CD4-positive, alpha-beta T cell treated with Interleukin-12 subunit alpha and Interleukin-12 subunit beta, for 1 hour (primary cell): ENCODE data around the gene SEMA3E.

Experiments
- DNase-seq: peaks from one replicate; pipeline ENCODE4 v3.0.0-alpha.2; 2020

The SEMA3E gene

DNA sequence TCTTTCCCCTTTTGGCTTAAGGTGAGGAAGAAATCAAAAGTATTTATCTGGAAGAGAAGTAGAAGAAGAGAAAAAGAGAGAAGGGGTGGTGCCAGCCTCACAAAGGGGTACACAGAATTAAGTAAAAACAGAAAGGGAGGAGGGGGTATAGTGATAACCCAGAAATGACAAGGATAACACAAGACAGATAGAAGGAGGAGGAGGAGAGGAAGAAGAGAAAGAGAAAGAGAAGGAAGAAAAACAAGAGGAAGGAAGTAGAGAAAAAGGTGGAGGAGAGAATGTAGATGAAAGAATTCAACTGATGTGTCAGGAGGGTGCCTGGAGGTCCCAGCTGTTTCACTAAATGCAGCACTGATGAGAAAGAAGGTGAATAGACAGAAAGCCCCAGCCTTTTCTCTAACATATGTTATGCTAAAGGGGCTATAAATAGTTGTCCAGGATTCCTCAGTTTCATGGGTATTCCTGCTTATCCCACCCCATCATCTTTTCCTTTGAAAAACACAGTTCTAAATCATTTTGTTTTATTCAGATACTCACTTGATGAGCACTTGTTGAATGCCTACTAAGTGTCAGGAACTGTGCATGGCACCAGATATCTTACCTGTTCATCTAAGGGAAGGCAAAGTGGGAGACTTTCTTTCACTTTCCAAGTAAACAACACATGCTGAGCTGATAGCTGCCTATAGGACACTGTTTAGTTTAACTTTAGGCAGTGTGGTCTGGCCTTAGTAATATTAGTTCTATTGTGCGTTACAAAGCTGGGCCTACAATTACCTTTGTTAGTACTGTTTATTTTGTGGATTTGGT, 8.0 kb downstream of the SEMA3E start:
- DNase-seq: no peak

DNA sequence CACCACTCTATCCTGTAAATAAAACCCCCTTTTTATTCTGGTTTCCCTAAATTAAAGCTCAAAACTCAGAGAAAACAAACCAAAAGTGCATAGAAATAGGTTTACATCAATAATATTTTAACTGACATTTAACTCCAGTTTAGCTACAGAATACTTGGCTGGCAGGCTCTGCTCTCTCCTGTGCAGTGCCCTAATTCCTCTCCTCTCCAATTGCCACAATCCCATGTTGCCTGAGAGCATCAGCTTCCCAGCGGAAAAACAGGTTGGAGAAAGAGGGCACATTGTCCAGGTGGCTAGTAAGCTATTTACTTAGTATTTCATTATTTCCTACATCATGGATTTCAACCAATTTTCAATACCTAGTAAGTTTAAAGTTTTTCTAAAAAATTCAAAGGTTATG, 8.7 kb downstream of the SEMA3E start:
- DNase-seq: no peak

- DNase-seq: no peak
Measured at GRCh38 chr7:83633516-83633915, 15.4 kb downstream of the SEMA3E start.

- DNase-seq: no peak
Measured at GRCh38 chr7:83629117-83629880, 19.6 kb downstream of the SEMA3E start.

DNA sequence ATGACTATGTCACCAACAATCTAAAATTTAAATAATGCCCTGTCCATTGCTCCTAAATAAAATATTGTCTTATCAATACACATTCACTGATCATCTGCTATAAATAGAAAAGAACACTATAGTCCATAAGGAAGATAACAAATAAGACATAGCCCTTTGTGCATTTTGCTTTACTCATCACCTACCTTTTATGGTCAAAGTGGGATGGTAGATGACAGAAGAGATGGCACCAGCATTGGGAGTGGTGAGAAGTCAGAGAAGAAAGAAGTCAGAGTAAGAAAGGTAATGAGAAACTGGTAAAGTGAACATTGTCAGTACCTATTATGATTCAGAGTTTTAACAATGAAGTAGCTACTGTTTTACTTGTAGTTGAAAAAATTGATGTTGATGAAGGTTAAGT, 31.1 kb downstream of the SEMA3E start:
- DNase-seq: no peak

- no peak for DNase-seq
Measured at GRCh38 chr7:83614112-83614511, 34.8 kb downstream of the SEMA3E start.

GRCh38 chr7:83613232-83613631, 35.7 kb downstream of the SEMA3E start:
- DNase-seq: no peak

GRCh38 chr7:83611776-83612175, 37.2 kb downstream of the SEMA3E start:
- DNase-seq: no peak

- DNase-seq: no peak
Measured at GRCh38 chr7:83610649-83611304, 38.2 kb downstream of the SEMA3E start.

GRCh38 chr7:83608716-83609115, 40.2 kb downstream of the SEMA3E start:
- no peak for DNase-seq

GRCh38 chr7:83603649-83604048, 45.3 kb downstream of the SEMA3E start:
- no peak for DNase-seq

- no peak for DNase-seq
Measured at GRCh38 chr7:83599131-83599530, 49.8 kb downstream of the SEMA3E start.

- DNase-seq: no peak
Measured at GRCh38 chr7:83593921-83594475, 54.9 kb downstream of the SEMA3E start.

GRCh38 chr7:83588602-83589240, 60.2 kb downstream of the SEMA3E start:
- DNase-seq: no peak

- DNase-seq: no peak
Measured at GRCh38 chr7:83586281-83586680, 62.7 kb downstream of the SEMA3E start.

GRCh38 chr7:83581667-83582435, 67.1 kb downstream of the SEMA3E start:
- DNase-seq: no peak

DNA sequence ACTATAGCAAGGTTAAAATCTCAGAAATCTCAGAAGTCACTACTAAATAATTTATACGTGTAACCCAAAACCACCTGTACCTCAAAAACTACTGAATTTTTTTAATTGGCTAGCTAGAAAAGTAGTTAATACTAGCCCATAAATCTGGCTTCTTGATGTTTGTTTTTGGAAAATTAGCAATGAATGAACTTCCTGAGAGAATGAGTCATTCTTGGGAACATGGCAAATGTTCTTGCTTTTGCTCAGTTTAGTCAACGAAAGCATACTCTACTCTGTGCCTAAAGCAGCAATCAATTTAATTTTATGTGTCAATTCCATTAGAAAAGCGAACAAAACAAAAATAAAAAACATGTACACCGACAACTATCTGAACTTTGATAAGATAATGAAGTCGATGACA, 69.2 kb downstream of the SEMA3E start:
- no peak for DNase-seq

DNA sequence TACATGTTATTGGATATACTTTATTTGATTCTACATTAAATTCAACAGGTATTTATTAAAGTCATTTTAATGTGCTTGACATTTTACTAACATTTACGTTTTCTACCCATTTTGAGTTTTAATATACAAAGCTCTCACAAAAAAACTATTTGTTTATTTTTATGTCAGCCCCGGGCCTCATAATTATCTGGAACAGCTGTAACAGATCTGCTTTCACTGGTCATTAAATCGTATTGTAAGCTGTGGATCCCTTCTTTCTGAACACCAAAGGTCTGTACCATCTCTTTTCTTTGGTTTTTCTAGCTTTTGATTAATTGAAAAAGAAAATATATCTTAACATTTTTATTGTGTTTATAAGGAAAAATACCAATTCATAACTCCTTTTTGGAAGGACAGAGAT, 73.5 kb downstream of the SEMA3E start:
- no peak for DNase-seq

DNA sequence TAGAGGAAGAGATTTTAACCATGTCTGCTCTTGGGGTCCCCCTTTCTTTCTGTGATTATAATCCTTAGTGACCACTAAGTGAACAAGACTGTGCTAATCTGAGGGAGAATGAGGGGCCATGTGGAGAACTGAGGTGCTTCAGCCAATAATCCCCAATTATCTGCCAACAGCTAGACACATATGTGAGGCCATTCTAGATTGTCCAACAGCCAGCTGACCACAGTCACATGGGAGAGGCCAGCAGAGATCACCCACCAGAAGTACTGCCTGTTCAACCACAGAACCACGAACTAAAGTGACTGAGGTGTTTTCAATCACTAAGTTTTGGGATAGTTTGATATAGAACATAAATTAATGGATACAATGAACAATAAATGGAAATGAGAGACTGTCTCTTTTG, 74.3 kb downstream of the SEMA3E start:
- DNase-seq: no peak

DNA sequence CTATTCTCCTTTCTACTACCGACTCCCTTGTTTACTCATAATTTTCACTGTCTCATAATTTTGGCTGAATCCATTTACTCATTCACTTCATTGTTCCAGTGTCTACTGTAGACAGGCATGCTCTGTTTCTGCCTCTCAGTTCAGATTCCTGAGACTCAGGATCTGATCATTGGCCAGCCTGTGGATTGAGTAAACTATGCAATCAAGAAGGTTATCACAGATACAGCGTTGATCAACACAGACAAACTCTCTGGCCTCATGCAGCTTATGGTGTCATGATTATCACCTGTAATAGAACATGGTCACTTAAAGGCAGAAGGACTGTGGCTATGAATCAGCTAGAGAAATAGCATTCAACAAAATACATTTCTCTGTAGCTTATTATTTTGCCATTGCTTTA, 86.0 kb downstream of the SEMA3E start:
- DNase-seq: no peak

- DNase-seq: no peak
Measured at GRCh38 chr7:83562289-83562688, 86.7 kb downstream of the SEMA3E start.

DNA sequence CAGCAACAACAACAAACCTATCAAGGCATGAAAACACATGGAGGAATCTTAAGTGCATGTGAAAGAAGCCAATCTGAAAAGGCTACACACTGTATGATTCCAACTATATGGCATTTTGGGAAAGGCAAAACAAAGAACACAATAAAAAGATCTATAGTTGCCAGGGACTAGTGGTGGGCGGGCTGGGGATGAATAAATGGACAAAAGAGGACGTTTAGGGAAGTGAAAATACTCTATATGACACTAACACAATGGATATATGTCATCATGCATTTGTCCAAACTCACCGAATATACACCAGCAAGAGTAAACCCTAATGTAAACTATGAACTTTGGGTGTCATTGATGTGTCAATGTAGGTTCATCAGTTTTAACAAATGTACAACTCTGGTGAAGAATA, 89.1 kb downstream of the SEMA3E start:
- DNase-seq: no peak
